ENCODE data around the gene PDE6H. TPM values are rescaled to one million over a fixed set of nuclear protein-coding genes. Genes with fewer than 3 reads are reported as not detected.

The PDE6H gene
- total RNA-seq, 1 experiment from 2014 or later, result not detected

DNA sequence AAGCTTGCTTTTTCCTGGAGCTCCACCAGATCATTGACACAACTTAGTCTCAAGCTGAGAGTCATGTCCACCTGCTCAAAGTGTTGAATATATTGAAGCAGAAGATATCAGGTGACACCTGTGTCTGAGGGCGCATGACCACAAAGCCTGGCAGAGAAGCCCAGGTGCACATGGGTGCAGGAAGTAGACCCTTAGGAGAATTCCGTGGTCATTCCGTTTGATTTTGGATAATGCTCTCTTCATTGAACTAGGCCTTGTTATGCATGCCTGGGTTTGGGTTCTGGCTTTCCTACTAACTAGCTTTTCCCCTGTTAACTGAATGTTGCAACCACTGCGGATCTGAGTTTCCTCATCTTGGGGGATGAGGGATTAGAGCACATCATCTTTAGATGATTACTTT, 18.6 kb upstream of the PDE6H start:
- no peak overlapping the region for H3K27ac ChIP-seq (ENCODE audit: low read length)
- H3K27me3 ChIP-seq (ENCODE audit: low read length), result no peaks in the 10 kb centered on the region
- ChIA-PET CTCF (no interaction called here), POLR2A (ENCODE audit: unreplicated experiment) (no interaction called here)
- H3K4me3 ChIP-seq (ENCODE audit: low read length), result no peak overlapping the region
- no peak overlapping the region for H2AFZ ChIP-seq (ENCODE audit: low read length)
- no peaks in the 10 kb centered on the region for H3K9me2 ChIP-seq (replicated peaks; ENCODE audit: low read length)
- no peaks in the 10 kb centered on the region for H3K79me2 ChIP-seq (ENCODE audit: low read length)
- H3F3A ChIP-seq (ENCODE audit: low read length, unreplicated experiment), result no peaks in the 10 kb centered on the region
- peaks cover 34% of the 10 kb centered on the region for H3K4me1 ChIP-seq (ENCODE audit: insufficient read depth, low read length)
- no peaks in the 10 kb centered on the region for H3K36me3 ChIP-seq (ENCODE audit: low read depth, low read length)
- no peaks in the 10 kb centered on the region for H3K9me3 ChIP-seq (ENCODE audit: low read length)
- ATAC-seq, result no peak
- H3K4me2 ChIP-seq (ENCODE audit: low read length), result no peak overlapping the region
- no TSS peak for BruUV-seq (replicated peaks)
- intact Hi-C loops (cut with micrococcal nuclease), result no loop called here
- DNase-seq, result no peak
- no peak for TF ChIP-seq CTCF (conservative IDR thresholded peaks at IDR 0.05; ENCODE audit: low read depth, low read length)
- no peaks in the 10 kb centered on the region for H4K20me1 ChIP-seq (ENCODE audit: low read length)
- H3K9ac ChIP-seq (ENCODE audit: low read length), result no peak overlapping the region

GRCh38 chr12:14956024-14956891, 16.6 kb upstream of the PDE6H start:
- TF ChIP-seq CTCF (conservative IDR thresholded peaks at IDR 0.05; ENCODE audit: low read depth, low read length) (no peak), EZH2phosphoT487 (IDR thresholded peaks at IDR 0.05; ENCODE audit: borderline replicate concordance, low read length) (no peak), EZH2 (IDR thresholded peaks at IDR 0.05; ENCODE audit: low read length, unreplicated experiment) (no peak)
- POLR2A ChIA-PET (ENCODE audit: unreplicated experiment), result no interaction called here
- no peaks in the 10 kb centered on the region for H3K9me2 ChIP-seq (replicated peaks; ENCODE audit: low read length)
- BruUV-seq (replicated peaks), result no TSS peak
- H3K4me3 ChIP-seq (ENCODE audit: low read length), result no peak overlapping the region
- ATAC-seq (no peak), DNase-seq (no peak)
- H3K36me3 ChIP-seq (ENCODE audit: low read depth, low read length), result no peaks in the 10 kb centered on the region
- intact Hi-C loops (cut with micrococcal nuclease), result no loop called here
- CTCF ChIA-PET, result no interaction called here
- H2AFZ ChIP-seq (ENCODE audit: low read length), result no peak overlapping the region
- no peak overlapping the region for H3K4me2 ChIP-seq (ENCODE audit: low read length)
- no peaks in the 10 kb centered on the region for H3K79me2 ChIP-seq (ENCODE audit: low read length)
- no peaks in the 10 kb centered on the region for H4K20me1 ChIP-seq (ENCODE audit: low read length)
- H3F3A ChIP-seq (ENCODE audit: low read length, unreplicated experiment), result no peaks in the 10 kb centered on the region
- no peaks in the 10 kb centered on the region for H3K9me3 ChIP-seq (ENCODE audit: low read length)
- H3K4me1 ChIP-seq (ENCODE audit: insufficient read depth, low read length), result peaks cover 23% of the 10 kb centered on the region
- no peak overlapping the region for H3K27ac ChIP-seq (ENCODE audit: low read length)
- H3K27me3 ChIP-seq (ENCODE audit: low read length), result no peaks in the 10 kb centered on the region
- no peak overlapping the region for H3K9ac ChIP-seq (ENCODE audit: low read length)

GRCh38 chr12:14956905-14957304, 15.9 kb upstream of the PDE6H start:
- Histone ChIP-seq H3K9me3 (ENCODE audit: low read length) (no peaks in the 10 kb centered on the region), H3K9ac (ENCODE audit: low read length) (no peak overlapping the region), H3K27ac (ENCODE audit: low read length) (no peak overlapping the region), H3K4me2 (ENCODE audit: low read length) (no peak overlapping the region), H4K20me1 (ENCODE audit: low read length) (no peaks in the 10 kb centered on the region), H3K4me3 (ENCODE audit: low read length) (no peak overlapping the region), H3K4me1 (ENCODE audit: insufficient read depth, low read length) (peaks cover 23% of the 10 kb centered on the region), H3K27me3 (ENCODE audit: low read length) (no peaks in the 10 kb centered on the region), H3F3A (ENCODE audit: low read length, unreplicated experiment) (no peaks in the 10 kb centered on the region), H3K36me3 (ENCODE audit: low read depth, low read length) (no peaks in the 10 kb centered on the region), H3K79me2 (ENCODE audit: low read length) (no peaks in the 10 kb centered on the region), H3K9me2 (replicated peaks; ENCODE audit: low read length) (no peaks in the 10 kb centered on the region), H2AFZ (ENCODE audit: low read length) (no peak overlapping the region)
- no peak for ATAC-seq
- CTCF ChIA-PET, result no interaction called here
- TF ChIP-seq EZH2 (IDR thresholded peaks at IDR 0.05; ENCODE audit: low read length, unreplicated experiment), result no peak
- TF ChIP-seq EZH2phosphoT487 (IDR thresholded peaks at IDR 0.05; ENCODE audit: borderline replicate concordance, low read length), result no peak
- TF ChIP-seq CTCF (conservative IDR thresholded peaks at IDR 0.05; ENCODE audit: low read depth, low read length), result no peak
- BruUV-seq (replicated peaks), result no TSS peak
- no peak for DNase-seq
- POLR2A ChIA-PET (ENCODE audit: unreplicated experiment), result no interaction called here
- intact Hi-C loops (cut with micrococcal nuclease), result no loop called here

All from PC-3 (cell line).